Measurements from ENCODE around the gene PCDH9.

Gene PCDH9

DNA sequence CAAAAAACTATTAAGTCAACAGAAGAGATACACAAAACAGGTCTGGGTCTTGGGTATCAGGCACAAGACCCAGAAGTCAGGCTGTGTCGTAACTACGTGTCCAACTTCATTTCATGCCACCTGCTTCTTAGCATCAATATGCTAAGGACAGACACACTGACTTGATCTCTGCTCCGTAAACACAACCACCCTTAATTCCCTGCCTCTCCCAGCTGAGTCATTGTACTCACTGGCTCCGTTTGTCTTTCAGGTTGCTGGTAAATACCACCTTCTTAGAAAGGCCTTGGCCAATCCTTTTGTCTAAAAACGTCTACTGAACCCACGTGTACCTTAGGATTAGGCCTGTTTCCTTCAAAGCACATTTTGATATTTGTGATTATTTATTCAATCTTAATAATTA is 726.2 kb downstream of the PCDH9 start:
- DNase-seq: no peak

DNA sequence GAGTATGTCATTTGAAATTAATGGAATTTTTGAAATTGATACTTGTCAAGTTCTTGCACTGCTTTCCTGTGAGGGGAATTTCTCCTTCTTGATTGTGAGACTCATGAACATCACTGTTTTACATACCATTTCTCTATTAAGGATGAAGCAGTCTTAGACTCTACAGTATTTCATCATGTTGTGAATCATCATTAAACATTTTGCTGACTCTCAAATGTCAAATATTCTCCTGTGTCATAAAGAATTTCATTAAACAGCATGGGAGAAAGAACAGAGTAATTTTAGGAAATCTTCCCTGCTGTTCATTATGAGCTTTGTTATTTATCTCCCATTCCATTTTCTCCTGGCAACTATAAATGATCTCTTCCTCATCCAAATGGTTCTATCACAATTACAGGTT is 729.0 kb downstream of the PCDH9 start:
- DNase-seq: no peak

DNA sequence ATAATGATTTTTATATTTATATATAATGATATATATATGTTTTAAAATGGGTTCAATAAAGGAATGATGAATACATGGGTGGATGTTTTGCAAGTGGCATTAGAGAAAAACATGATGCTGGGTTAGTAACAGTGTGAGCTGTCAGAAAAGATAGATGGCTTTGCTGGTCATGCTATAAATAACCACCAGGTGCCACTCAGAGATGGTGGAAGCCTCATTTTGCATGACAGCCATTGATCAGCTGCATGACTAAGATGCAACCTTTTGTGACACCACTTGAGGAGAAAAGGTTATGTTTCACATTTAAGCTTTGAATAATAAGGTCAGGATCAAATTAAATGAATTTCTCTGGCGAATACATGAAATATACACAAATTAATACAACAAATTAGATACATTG is 737.7 kb downstream of the PCDH9 start:
- no peak for DNase-seq

DNA sequence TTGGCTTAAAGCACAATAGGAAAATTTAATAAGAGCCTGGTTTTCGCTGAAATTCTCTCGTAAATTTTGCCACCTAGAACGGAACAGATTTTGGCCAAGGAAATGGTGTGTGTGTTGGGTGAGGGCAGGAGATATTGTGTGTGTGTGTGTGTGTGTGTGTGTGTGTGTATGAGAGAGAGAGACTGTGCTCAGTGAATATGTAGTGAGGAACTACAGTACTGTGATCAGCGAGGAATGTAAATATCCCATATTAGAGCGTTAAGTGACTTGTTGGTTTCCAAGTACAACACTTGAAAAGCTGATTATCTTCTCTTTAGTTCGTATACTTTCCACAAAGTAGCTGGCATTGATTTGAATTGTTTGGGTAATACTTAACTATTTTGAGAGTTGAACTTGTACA is 738.9 kb downstream of the PCDH9 start:
- no peak for DNase-seq

DNA sequence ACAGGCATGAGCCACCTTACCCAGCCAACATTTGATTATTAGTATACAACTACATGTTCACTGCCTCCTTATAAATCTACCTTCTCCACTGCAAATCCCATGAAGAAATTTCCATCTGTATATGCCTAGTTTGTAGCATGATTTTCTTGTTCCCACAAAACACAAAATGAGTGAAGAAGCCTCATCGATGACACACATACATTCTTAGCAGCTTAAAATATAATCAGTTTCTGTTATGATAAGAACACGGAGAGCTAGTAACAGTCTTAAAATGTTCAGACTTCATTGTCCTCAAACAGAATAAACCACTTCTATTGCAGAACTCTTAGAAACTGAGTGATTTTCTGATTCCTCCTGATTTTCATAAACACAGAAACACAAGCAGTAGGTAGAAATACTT is 740.5 kb downstream of the PCDH9 start:
- DNase-seq: no peak

DNA sequence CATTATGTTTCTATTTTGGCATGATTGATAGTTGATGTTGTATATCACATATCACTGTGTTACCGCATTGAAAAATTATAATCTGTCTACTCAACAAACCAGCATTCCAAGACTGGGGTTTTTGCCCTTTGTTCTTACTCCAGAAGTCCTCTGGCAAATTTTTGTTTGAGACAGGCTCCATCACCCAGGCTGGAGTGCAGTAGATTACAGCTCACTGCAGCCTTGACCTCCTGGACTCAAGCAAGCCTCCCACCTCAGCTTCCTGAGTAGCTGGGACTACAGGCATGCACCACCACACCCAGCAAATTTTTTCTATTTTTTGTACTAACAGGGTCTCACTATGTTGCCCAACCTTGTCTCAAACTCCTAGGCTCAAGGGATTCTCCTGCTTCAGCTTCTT is 741.0 kb downstream of the PCDH9 start:
- no peak for DNase-seq

DNA sequence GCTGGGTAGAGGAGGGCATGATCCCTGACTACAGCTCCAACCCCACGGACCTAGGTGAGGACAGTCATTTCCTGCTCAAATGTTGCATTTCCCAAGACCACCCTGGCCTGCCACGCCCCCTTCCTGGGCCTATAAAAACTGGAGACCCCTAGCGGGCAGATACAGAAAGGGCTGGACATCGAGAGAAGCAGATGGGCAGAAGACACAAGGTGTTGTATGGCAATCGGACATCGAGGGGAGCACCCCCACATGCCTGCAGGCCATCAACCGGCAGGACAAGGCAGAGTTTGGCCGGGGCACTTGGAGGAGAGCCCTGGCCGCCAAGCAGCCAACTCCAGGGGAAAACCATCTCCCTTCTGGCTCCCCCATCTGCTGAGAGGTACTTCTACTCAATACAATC is 746.4 kb downstream of the PCDH9 start:
- DNase-seq: no peak

DNA sequence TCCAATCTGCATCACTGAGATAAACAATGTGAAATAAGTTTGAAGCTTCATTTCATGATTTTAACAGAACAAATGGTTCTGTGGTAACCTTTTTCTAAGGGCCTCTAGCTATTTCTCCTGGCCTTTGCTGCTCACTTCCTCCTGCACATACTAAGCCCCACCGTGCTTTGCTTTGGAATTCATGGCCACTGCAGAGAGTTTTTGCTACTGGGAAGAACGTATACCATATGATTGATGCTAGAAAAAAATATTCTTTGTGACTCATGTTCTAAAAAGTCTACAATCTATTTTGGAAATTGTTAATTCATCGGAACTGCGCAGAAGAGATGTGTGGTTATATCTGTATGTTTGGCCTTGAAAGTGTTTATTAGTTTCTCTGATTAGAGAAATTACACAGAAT is 747.3 kb downstream of the PCDH9 start:
- no peak for DNase-seq

DNA sequence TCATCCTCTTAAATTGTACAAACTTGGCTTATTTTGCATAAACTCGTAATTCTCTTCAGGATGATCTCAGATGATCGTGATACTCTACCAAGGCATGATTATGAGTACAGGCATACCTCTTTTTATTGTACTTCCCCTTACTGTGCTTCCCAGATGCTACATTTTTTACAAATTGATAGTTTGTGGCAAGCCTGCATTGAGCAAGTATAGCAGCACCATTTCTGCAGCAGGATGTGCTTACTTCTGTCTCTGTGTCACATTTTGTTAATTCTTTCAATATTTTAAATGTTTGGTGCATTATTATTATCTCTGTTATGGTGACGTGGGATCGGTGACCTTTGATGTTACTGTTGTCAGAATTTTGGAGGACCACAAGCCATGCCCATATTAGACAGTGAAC is 752.3 kb downstream of the PCDH9 start:
- DNase-seq: no peak

DNA sequence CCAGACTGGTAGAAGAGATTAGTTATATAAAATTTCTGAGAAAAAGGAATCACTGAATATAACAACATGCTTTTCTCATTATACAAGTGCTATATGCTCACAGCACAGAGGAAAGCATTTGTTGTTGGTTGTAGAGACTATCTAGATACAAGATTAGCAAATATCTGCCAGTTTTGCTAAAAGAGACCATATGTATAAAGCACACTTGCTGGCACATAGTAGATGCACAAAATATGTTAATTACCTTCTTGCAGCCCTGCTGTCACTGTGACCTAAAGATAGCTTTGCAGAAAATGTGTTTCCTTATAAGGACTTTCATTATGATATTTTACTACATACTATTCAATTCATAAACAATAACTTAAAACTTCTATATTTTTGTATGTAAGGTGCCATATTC is 755.1 kb downstream of the PCDH9 start:
- no peak for DNase-seq

DNA sequence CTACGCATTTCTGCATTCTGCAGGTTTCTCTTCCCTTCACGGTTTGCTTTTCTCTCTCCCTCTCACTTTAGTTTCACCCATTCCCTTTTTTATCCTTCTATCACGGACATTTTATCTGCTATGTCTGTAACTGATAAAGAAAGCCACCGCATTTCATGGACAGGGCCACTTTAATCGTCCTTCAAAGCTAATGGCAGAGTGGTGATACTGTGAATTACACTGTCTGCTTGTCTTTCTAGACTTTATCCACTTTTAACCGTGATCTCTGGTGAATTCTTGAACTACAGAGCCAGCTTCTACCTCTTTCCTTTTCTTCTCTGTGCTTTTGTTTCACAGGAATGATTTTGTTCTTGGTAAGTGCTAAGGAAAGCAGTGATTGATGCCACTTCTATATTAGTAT is 760.4 kb downstream of the PCDH9 start:
- no peak for DNase-seq

DNA sequence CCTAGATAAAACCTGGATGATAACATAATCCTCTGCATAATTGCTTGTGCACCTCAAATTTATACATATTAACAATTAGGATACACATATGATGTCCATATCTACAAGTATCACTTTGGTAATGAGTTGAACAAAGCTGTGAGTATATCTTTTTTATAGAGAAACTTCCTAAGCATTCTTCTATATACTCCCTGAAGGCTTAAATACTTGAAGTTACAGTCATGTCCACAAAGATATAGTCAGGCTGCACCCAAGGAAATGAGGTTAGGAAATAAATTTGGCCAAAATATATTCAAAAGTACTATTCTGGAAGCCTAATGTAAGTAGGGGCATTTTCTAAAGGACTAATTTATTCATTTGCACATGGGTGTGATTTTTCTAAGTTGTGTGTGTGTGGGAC is 761.5 kb downstream of the PCDH9 start:
- no peak for DNase-seq

DNA sequence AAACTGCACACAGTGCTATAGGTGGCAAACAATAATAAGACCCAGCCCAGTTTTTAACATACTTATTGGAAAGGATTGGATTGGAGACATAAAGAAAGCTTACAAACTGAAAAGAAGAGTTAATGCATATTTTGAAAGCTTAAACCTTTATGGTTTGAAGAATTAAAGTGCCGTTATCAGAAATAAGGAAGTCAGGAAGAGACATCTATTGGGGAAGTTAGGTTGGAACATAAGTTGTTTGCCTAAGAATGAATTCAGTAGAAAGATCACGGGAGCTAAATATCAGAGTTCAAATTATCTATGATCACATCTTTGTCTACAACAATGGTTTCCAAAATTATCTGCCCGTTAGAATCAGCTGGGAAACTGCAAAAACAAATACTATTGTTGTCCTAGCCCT is 767.9 kb downstream of the PCDH9 start:
- DNase-seq: no peak

DNA sequence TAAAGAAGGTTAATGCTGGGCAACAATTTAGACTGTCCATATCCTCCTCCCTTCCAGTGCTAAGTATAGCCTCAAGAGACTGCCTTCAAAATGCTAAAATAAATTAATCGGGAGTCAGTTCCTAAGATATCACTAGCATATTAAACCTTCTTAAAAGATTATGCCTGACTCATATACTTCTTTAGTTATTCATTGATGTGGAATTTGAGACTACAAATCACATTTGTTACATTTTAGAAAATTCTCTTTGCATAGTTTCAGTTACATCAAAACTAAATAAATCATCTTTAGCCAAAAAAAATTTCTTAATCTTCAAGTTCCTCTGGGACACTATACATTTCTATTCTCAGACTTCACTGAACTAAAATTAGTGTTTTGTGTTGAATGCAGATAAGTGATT is 769.1 kb downstream of the PCDH9 start:
- DNase-seq: no peak

DNA sequence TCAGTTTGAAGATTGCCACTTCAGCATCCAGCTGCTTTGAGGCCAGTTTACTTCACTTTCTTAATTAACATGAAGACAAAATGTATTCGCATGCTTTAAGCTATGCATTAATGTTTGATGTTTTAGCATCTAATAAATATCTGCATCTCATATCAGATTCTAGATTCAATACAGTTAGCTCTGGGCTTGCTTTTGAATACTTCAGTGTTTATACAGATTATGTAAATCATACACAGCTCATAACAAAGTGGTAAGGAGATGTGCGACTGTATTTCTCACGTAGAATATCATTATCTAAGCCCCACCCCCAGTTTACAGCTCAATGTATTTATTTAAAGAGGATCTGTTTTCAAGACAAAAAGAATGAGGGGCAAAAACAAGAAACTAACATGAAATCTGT is 770.5 kb downstream of the PCDH9 start:
- no peak for DNase-seq

DNA sequence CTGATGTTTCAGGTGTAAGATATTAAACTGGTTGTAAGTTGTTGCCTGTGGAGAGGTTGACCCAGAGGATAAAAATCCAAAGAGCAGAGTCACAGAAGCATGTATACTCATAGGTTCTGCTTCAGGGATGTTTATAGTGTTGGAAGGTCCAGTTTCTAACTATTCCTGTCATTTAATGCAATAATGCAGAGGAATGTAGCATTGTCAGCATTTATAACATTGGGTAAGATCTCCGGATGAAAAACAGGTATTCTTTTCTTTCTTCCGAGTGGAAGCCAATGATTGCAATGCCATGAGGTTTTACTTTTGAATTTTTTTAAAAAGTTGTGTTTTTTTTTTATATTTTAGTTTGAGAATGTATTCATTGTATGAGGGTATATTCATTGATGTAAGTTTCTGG is 771.0 kb downstream of the PCDH9 start:
- DNase-seq: no peak

DNA sequence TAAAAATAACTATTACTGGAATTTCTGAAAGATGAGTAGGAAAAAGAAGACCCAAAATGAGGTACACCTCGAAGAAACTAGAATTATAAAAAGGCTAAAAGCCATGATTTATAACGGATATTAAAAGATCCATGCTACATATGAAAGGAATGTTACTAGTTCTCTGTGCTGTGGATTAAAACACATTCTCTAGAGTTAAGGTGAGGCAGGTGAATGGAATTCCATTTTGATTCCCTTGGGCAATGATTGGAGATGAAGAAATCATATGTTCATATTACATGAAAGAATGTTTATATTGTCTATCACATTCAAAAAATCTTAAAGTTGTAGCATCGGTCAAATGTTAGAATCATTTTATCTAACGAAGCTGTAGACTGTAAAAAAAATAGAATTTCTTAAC is 783.7 kb downstream of the PCDH9 start:
- no peak for DNase-seq

DNA sequence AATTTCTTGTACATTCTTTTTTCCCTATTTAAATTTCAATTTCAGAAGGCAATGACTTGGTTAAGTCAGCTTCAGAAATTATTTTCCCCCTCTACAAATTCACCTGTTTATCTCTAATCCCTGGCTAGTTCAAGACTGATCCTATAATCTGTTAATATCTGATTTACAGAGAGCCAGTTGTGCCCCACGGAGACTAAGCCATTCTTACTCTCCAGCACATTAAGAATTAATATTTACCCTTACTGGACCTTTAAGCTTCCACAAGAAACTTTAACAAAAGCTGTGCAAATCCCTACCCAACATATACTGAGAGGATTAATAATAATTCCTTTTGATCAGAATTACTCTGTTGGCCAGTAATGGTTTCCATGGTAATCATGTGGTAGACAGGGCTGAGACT is 786.2 kb downstream of the PCDH9 start:
- DNase-seq: no peak

DNA sequence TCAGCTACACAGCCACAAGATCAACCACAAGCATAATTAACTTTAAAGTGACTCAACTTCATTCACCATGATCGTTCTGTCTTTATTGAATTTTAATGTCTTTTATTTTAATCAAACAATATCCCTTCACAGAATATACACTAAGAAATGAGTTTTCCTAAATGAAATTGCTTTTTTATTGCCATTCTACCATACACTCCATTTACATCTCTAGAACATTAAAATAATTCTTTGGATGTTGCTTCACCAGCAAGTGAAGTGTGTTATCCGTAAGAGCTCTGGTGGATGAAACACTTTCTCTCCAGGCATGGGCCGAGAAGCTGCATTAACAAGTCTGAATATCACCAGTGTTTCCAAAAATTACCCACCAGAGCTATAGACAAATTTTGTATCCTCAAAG is 789.2 kb downstream of the PCDH9 start:
- DNase-seq: no peak

DNA sequence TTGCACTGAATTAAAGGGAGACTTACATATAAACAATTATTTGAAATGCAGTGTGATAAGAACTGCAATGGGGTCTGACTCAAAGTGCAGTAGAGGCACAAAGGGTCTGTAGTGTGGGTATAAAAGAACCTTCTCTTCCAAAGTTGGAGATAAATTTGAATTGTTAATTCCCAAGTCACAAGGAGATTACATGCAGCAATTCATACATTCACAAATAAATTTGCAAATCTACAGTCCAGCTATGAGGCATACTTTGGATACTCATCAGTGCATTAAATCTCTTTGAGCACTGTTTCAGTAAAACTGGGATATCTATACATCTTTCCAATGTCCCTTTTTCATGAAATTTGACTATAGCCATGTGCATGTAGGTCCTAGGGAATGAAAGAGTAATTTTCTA is 799.4 kb downstream of the PCDH9 start:
- no peak for DNase-seq

DNA sequence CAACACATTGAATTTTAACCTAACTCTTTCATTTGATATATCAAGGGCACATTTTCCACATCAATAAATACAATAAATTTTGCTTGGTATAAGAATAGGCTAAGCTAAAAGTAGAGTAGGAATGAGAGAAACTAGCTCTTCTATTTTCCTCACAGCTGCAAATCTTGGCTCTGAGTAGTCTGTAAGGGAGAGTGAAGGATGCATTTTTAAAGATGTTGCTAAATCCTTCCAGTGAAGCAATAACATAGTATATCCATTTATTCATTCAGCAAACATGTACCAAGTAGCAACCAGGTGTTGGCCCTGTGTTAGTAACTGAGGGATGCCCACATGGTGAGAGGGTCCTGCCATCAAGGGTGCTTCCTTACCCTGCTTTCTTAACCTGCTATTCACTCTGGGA is 799.9 kb downstream of the PCDH9 start:
- DNase-seq: no peak

DNA sequence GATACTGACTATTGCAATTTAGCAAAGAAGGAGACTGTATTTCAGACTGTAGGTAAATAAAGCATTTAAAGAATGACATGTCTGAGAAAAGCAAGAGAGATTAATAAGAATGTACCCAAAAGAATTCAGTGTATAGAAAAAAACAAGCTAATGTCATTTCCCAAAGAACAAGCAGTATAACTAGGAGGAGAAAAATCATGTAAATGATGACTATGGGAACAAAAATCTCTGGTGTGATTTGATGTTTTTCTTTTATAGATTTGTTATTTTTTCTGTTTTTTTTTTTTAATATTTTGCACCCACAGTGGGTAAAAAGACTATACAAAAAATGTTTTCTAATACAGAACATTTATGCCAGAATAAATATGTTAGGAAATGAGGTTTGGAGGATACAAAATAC is 801.0 kb downstream of the PCDH9 start:
- no peak for DNase-seq

DNA sequence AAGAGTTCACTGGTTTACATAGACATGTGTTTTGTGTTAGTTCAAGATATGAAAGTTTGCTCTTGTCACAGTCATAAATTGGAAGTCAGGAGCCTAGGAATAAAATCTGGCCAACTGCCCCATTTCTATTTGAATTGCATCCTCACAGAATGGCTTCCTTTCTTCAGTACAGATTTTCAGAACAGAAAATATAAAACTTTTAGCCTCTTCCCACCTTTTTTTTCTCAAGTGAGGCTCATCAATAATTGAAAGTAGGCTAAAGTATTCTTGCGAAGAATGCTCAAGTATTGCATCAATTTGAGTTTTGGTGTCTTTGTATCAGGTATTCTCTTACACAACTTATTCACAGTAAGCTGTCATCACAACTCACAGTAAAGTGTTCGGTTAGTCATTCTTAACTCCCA is 802.7 kb downstream of the PCDH9 start:
- no peak for DNase-seq

DNA sequence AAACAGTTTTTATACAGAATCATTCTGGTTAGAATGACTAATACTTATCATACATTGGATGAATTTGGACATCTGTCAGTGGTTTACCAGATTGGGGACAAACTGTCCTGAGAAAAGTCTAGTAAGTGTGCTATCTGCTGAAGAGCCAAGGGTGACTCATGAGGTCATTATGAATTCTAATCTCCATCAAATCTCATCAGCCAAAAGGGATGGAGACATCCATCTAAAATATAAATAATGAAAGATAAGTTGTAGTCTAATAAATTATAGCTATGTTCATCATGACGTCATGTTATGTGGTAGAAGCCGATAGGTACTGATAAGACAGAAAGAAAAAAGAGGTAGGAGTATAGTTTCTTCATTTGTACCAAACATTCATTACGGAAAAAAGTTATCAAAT is 804.4 kb downstream of the PCDH9 start:
- DNase-seq: no peak

DNA sequence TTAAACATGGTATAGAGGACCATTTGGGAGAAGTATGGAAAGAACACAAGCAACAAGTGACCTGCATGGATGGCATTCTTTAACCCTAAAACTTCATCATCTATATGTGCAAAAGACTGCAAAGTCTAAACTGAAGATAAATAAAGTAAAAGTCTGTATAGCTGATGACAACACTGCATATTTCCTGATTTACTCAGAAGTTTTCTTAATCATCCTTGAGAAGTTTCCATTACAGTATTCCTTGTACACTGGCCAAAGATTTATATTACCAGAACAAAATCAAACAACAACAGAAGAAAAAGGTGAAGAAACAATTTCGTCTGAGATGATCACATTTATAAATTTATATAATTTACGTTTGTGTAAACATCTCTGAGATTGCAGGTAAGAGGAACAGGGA is 805.7 kb downstream of the PCDH9 start:
- no peak for DNase-seq

DNA sequence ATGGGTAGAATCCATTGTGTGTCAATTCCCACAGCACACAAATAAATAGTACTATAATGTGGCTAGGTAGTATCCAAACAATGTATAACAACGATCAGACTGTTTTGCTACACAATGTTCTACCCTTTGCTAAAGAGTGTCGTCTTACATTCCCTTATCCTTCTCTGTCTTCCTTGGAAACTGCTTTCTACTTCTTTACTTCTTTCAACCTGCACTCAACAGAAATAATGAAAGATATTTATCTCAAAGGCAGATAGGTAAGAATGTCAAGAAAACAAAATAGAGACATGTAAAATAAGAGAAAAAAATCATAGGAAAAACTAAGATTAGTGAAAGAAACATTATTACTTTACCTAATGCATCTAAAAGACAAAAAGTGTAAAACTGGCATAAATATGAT is 814.7 kb downstream of the PCDH9 start:
- no peak for DNase-seq

Measured in NCI-H510A (cell line).